ENCODE data around the gene STAG1. TPM values are rescaled to one million over a fixed set of nuclear protein-coding genes. Genes with fewer than 3 reads are reported as not detected.

Gene STAG1
- total RNA-seq, 1 experiment from 2014 or later: 43.7 TPM

DNA sequence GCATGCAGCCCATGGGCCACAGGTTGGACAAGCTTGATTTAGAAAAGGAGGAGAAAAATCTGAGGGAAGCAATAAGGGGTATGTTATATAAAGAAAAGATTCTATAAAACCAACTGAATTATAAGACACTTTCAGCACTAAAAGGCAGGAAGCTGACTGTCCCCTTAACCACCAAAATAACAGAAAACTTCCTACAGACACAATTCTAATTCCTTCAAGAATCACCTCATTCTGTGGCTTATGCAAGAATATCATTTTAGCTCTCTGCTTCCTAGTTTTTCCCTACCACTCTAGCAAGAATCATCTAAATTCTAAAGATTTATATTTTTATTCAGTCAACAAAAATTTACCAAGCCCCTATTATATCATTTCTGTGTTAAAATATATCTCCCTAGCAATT lies 6.3 kb downstream of the STAG1 start:
- TF ChIP-seq SIN3A (IDR thresholded peaks at IDR 0.05; ENCODE audit: borderline replicate concordance, insufficient read depth, low read depth, low read length): no peak
- TF ChIP-seq, protein P1, sequence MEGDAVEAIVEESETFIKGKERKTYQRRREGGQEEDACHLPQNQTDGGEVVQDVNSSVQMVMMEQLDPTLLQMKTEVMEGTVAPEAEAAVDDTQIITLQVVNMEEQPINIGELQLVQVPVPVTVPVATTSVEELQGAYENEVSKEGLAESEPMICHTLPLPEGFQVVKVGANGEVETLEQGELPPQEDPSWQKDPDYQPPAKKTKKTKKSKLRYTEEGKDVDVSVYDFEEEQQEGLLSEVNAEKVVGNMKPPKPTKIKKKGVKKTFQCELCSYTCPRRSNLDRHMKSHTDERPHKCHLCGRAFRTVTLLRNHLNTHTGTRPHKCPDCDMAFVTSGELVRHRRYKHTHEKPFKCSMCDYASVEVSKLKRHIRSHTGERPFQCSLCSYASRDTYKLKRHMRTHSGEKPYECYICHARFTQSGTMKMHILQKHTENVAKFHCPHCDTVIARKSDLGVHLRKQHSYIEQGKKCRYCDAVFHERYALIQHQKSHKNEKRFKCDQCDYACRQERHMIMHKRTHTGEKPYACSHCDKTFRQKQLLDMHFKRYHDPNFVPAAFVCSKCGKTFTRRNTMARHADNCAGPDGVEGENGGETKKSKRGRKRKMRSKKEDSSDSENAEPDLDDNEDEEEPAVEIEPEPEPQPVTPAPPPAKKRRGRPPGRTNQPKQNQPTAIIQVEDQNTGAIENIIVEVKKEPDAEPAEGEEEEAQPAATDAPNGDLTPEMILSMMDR (IDR thresholded peaks at IDR 0.05): no peak
- TF ChIP-seq, protein P2, sequence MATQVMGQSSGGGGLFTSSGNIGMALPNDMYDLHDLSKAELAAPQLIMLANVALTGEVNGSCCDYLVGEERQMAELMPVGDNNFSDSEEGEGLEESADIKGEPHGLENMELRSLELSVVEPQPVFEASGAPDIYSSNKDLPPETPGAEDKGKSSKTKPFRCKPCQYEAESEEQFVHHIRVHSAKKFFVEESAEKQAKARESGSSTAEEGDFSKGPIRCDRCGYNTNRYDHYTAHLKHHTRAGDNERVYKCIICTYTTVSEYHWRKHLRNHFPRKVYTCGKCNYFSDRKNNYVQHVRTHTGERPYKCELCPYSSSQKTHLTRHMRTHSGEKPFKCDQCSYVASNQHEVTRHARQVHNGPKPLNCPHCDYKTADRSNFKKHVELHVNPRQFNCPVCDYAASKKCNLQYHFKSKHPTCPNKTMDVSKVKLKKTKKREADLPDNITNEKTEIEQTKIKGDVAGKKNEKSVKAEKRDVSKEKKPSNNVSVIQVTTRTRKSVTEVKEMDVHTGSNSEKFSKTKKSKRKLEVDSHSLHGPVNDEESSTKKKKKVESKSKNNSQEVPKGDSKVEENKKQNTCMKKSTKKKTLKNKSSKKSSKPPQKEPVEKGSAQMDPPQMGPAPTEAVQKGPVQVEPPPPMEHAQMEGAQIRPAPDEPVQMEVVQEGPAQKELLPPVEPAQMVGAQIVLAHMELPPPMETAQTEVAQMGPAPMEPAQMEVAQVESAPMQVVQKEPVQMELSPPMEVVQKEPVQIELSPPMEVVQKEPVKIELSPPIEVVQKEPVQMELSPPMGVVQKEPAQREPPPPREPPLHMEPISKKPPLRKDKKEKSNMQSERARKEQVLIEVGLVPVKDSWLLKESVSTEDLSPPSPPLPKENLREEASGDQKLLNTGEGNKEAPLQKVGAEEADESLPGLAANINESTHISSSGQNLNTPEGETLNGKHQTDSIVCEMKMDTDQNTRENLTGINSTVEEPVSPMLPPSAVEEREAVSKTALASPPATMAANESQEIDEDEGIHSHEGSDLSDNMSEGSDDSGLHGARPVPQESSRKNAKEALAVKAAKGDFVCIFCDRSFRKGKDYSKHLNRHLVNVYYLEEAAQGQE (IDR thresholded peaks at IDR 0.05; ENCODE audit: insufficient read depth in 1 of 2, low read depth in 2 of 2, low read length in 1 of 2): no peak
- no peak for TF ChIP-seq TCF7L2 (IDR thresholded peaks at IDR 0.05; ENCODE audit: low read depth, low read length)
- no peak for TF ChIP-seq POLR2AphosphoS5 (IDR thresholded peaks at IDR 0.05; ENCODE audit: low read depth, low read length)
- no peaks in the 10 kb centered on the region for H3K9me3 ChIP-seq (ENCODE audit: control insufficient read depth, insufficient read depth, low read depth, low read length)
- no peak overlapping the region; the same call in 1 of the 2 replicates for H3K27ac ChIP-seq (ENCODE audit: low read length)
- H3K36me3 ChIP-seq (ENCODE audit: control insufficient read depth, insufficient read depth, low read length): no peaks in the 10 kb centered on the region
- H3K4me1 ChIP-seq (ENCODE audit: control insufficient read depth, insufficient read depth, low read length): peaks cover 37% of the 10 kb centered on the region
- no peaks in the 10 kb centered on the region for H3K27me3 ChIP-seq (ENCODE audit: control insufficient read depth, insufficient read depth, low read length)
- DNase-seq (ENCODE audit: low read depth, low spot score) (no peak), ATAC-seq (no peak)
- H3K4me3 ChIP-seq (ENCODE audit: low read depth in 2 of 2, low read length in 2 of 2): no peak overlapping the region
- intact Hi-C loops (cut with micrococcal nuclease; ENCODE audit: unreplicated experiment): loop anchor here (10.0 kb wide), 1 partner anchor 201 kb away; no protein-coding TSS in a partner anchor
- no TSS peak for BruUV-seq (replicated peaks)
- CTCF ChIA-PET: interaction anchor here (0.6 kb wide), 2 partner anchors 268 to 440 kb away, joined by 3 to 4 read pairs; no protein-coding TSS in a partner anchor
- POLR2A ChIA-PET: interaction anchor here (0.5 kb wide), 1 partner anchor 106 kb away, joined by 4 read pairs; no protein-coding TSS in a partner anchor
- in situ Hi-C loops (cut with HindIII; ENCODE audit: low pct_unique_long_range_greater_than_20kb, low sequenced_read_pairs): loop anchor here (10.0 kb wide), 1 partner anchor 561 kb away; no protein-coding TSS in a partner anchor

DNA sequence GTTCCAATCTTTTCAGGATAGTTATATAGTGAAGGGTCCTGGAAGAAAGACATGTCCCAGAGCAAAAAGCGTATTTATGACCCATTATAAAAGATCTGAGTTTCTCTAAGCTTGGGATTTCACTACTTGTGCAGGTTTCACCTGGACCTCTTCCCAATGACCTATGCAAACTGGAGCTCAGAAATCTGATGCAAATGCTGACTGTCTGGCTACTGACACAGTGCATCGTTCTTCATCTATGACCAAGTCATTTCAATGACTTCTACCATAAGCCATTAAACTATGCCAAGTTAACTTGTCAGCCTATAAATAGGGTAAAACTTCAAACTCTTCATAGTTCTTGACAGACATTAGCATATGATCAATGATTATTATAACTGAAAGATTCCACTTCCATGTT lies 11.1 kb downstream of the STAG1 start:
- in situ Hi-C loops (cut with HindIII; ENCODE audit: low pct_unique_long_range_greater_than_20kb, low sequenced_read_pairs): loop anchor here (10.0 kb wide), 1 partner anchor 556 kb away; no protein-coding TSS in a partner anchor
- no peak overlapping the region for H3K27ac ChIP-seq (ENCODE audit: low read length)
- H3K4me1 ChIP-seq (ENCODE audit: control insufficient read depth, insufficient read depth, low read length): peaks cover 12% of the 10 kb centered on the region; the same call in 1 of the 2 replicates
- DNase-seq (ENCODE audit: low read depth, low spot score) (no peak), ATAC-seq (peak; percentile 26; the same call in 1 of the 2 replicates)
- TF ChIP-seq, protein P1 (IDR thresholded peaks at IDR 0.05): no peak
- TF ChIP-seq TCF7L2 (IDR thresholded peaks at IDR 0.05; ENCODE audit: low read depth, low read length) (no peak), POLR2AphosphoS5 (IDR thresholded peaks at IDR 0.05; ENCODE audit: low read depth, low read length) (no peak), SIN3A (IDR thresholded peaks at IDR 0.05; ENCODE audit: borderline replicate concordance, insufficient read depth, low read depth, low read length) (no peak)
- TF ChIP-seq, protein P2 (IDR thresholded peaks at IDR 0.05; ENCODE audit: insufficient read depth in 1 of 2, low read depth in 2 of 2, low read length in 1 of 2): no peak
- BruUV-seq (replicated peaks): TSS peak; percentile 11
- POLR2A ChIA-PET: no interaction called here
- CTCF ChIA-PET: no interaction called here
- H3K9me3 ChIP-seq (ENCODE audit: control insufficient read depth, insufficient read depth, low read depth, low read length): no peaks in the 10 kb centered on the region
- H3K36me3 ChIP-seq (ENCODE audit: control insufficient read depth, insufficient read depth, low read length): no peaks in the 10 kb centered on the region
- no peak overlapping the region for H3K4me3 ChIP-seq (ENCODE audit: low read depth in 2 of 2, low read length in 2 of 2)
- H3K27me3 ChIP-seq (ENCODE audit: control insufficient read depth, insufficient read depth, low read length): no peaks in the 10 kb centered on the region
- intact Hi-C loops (cut with micrococcal nuclease; ENCODE audit: unreplicated experiment): loop anchor here (10.0 kb wide), 1 partner anchor 196 kb away; no protein-coding TSS in a partner anchor

All from Panc1 (cell line).